Suppressor macrophage treated with lipopolysaccharide for 1 hour (primary cell): Measurements from ENCODE around the gene VEZF1.
"Not testable (repeated sequence)": the region's sequence is repeated elsewhere in the genome, so short reads cannot be mapped to it uniquely, and the experiment has no call there.

Experiments used
- DNase-seq, 3 donors: peaks; one replicate each; pipeline ENCODE4 v3.0.0-alpha.2; 2020 to 2022

VEZF1 gene

GRCh38 chr17:57997085-57997809 lies 9.2 kb upstream of the VEZF1 start:
- no peak for DNase-seq

- DNase-seq, result peak; percentile 72 to 82 (median 80)
Observed at GRCh38 chr17:57995076-57995956, 7.3 kb upstream of the VEZF1 start.

- DNase-seq, result no peak
Observed at GRCh38 chr17:57994436-57994835, 6.4 kb upstream of the VEZF1 start.

GRCh38 chr17:57993471-57994365 lies 5.7 kb upstream of the VEZF1 start:
- DNase-seq, result peak in 2 of 3 donors; percentile 20 to 45

GRCh38 chr17:57991537-57991936 lies 3.5 kb upstream of the VEZF1 start:
- no peak for DNase-seq

GRCh38 chr17:57990037-57990436 lies 2.0 kb upstream of the VEZF1 start:
- DNase-seq, result no peak

- DNase-seq, result peak; percentile 59 to 72 (median 61)
Observed at GRCh38 chr17:57988301-57989250, 522 bp upstream of the VEZF1 start.

GRCh38 chr17:57986841-57987580 lies 1.0 kb downstream of the VEZF1 start:
- DNase-seq, result peak; percentile 93 to 97 (median 93)

- DNase-seq, result peak; percentile 58 to 87 (median 71)
Observed at GRCh38 chr17:57985675-57985974, 2.4 kb downstream of the VEZF1 start.

- DNase-seq, result no peak
Observed at GRCh38 chr17:57984936-57985674, 2.9 kb downstream of the VEZF1 start.

GRCh38 chr17:57984261-57984890 lies 3.7 kb downstream of the VEZF1 start:
- no peak for DNase-seq

- DNase-seq, result no peak
Observed at GRCh38 chr17:57983446-57983845, 4.6 kb downstream of the VEZF1 start.

GRCh38 chr17:57982452-57983170 lies 5.4 kb downstream of the VEZF1 start:
- no peak for DNase-seq

- DNase-seq, result no peak
Observed at GRCh38 chr17:57980522-57980921, 7.5 kb downstream of the VEZF1 start.

GRCh38 chr17:57979076-57979475 lies 9.0 kb downstream of the VEZF1 start:
- no peak for DNase-seq

- DNase-seq, result no peak
Observed at GRCh38 chr17:57976594-57976993, 11.5 kb downstream of the VEZF1 start.

GRCh38 chr17:57975044-57975443 lies 13.0 kb downstream of the VEZF1 start:
- no peak for DNase-seq

- DNase-seq, result not testable (repeated sequence)
Observed at GRCh38 chr17:57974053-57974824, 13.8 kb downstream of the VEZF1 start.
